DND-41 (cell line): ENCODE data around the gene ZHX3.

ENCODE experiments used
- ATAC-seq: fragments of 200-7000 bp; cut with Tn5 transposase; 3 replicates; pipeline ENCODE4 v1.9.1; 2021; ENCODE audit warnings: low read depth; ENCODE audit not compliant: insufficient read depth
- DNase-seq: peaks from one replicate; pipeline ENCODE4 v3.0.0-alpha.2; 2020
- H2AFZ ChIP-seq: 2 replicates; pipeline ENCODE4 v1.6.0; 2012; ENCODE audit warnings: low read depth, low read length
- H3K27ac ChIP-seq: 2 replicates; pipeline ENCODE4 v1.5.1; 2012; ENCODE audit warnings: low read length, inconsistent platforms
- H3K27me3 ChIP-seq: fragments of 200-600 bp; sonication (generic); 2 replicates; pipeline ENCODE4 v1.6.0; 2012; ENCODE audit warnings: low read length, mild to moderate bottlenecking, inconsistent platforms; ENCODE audit not compliant: insufficient read depth, poor library complexity
- H3K36me3 ChIP-seq: 2 replicates; pipeline ENCODE4 v1.5.1; 2012; ENCODE audit warnings: low read length, inconsistent platforms; ENCODE audit not compliant: insufficient read depth
- H3K4me1 ChIP-seq: 2 replicates; pipeline ENCODE4 v1.5.1; 2012; ENCODE audit warnings: mild to moderate bottlenecking, low read length; ENCODE audit not compliant: insufficient read depth
- H3K4me2 ChIP-seq: 2 replicates; pipeline ENCODE4 v1.6.0; 2012; ENCODE audit warnings: mild to moderate bottlenecking, moderate library complexity, low read length, inconsistent platforms; ENCODE audit not compliant: insufficient read depth
- H3K4me3 ChIP-seq, 2 experiments: fragments of 200-600 bp in 1 of 2; shearing (Covaris generic) in 1 of 2; 2 replicates each; pipeline ENCODE4 v1.5.1; 2012 to 2016; ENCODE audit warnings: inconsistent platforms in 2 of 2, low read length in 2 of 2, mild to moderate bottlenecking in 2 of 2, low read depth in 1 of 2, moderate library complexity in 1 of 2
- H3K79me2 ChIP-seq: 2 replicates; pipeline ENCODE4 v1.6.0; 2012; ENCODE audit warnings: low read length, inconsistent platforms; ENCODE audit not compliant: insufficient read depth
- H3K9ac ChIP-seq: 2 replicates; pipeline ENCODE4 v1.6.0; 2012; ENCODE audit warnings: low read depth, mild to moderate bottlenecking, inconsistent platforms, low read length, moderate library complexity
- H3K9me3 ChIP-seq: 2 replicates; pipeline ENCODE4 v1.5.1; 2012; ENCODE audit warnings: low read length, moderate library complexity, mild to moderate bottlenecking, inconsistent platforms; ENCODE audit not compliant: insufficient read depth, severe bottlenecking
- H4K20me1 ChIP-seq: 2 replicates; pipeline ENCODE4 v1.6.0; 2012; ENCODE audit warnings: low read length; ENCODE audit not compliant: insufficient read depth
- EZH2 ChIP-seq: IDR thresholded peaks from 3 replicates; pipeline ENCODE4 v1.6.1; 2012; ENCODE audit warnings: borderline replicate concordance, low read depth, mild to moderate bottlenecking, moderate library complexity, low read length, inconsistent platforms; ENCODE audit not compliant: severe bottlenecking
- TF ChIP-seq, protein P1 (sequence below): IDR thresholded peaks from 2 replicates; pipeline ENCODE4 v1.5.1; 2012; ENCODE audit warnings: borderline replicate concordance, low read length, moderate library complexity, mild to moderate bottlenecking; ENCODE audit not compliant: poor library complexity, severe bottlenecking; ENCODE audit errors: extremely low read depth

Gene ZHX3

DNA sequence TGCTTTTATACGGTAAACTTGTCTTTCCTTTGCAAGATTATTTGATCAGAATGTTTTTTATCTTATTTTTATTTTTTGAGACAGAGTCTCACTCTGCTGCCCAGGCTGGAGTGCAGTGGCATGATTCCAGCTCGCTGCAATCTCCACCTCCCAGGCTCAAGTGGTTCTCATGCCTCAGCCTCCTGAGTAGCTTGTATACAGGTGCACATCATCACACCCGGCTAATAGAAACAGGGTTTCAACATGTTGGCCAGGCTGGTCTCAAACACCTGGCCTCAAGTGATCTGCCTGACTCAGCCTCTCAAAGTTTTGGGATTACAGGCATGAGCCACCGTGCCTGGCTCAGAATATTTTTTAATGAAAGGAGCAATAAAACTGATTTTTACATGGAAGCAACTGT, 14.2 kb upstream of the ZHX3 start:
- H3K27ac ChIP-seq, result no peak overlapping the region
- DNase-seq (no peak), ATAC-seq (no peak)
- no peaks in the 10 kb centered on the region for H3K36me3 ChIP-seq
- H3K9ac ChIP-seq, result no peak overlapping the region
- no peaks in the 10 kb centered on the region for H3K79me2 ChIP-seq
- no peaks in the 10 kb centered on the region for H3K27me3 ChIP-seq
- H3K4me2 ChIP-seq, result no peak overlapping the region
- TF ChIP-seq, protein P1, sequence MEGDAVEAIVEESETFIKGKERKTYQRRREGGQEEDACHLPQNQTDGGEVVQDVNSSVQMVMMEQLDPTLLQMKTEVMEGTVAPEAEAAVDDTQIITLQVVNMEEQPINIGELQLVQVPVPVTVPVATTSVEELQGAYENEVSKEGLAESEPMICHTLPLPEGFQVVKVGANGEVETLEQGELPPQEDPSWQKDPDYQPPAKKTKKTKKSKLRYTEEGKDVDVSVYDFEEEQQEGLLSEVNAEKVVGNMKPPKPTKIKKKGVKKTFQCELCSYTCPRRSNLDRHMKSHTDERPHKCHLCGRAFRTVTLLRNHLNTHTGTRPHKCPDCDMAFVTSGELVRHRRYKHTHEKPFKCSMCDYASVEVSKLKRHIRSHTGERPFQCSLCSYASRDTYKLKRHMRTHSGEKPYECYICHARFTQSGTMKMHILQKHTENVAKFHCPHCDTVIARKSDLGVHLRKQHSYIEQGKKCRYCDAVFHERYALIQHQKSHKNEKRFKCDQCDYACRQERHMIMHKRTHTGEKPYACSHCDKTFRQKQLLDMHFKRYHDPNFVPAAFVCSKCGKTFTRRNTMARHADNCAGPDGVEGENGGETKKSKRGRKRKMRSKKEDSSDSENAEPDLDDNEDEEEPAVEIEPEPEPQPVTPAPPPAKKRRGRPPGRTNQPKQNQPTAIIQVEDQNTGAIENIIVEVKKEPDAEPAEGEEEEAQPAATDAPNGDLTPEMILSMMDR, result no peak
- no peak for TF ChIP-seq EZH2
- no peak overlapping the region for H2AFZ ChIP-seq
- H3K9me3 ChIP-seq, result no peaks in the 10 kb centered on the region
- H3K4me3 ChIP-seq, result no peak overlapping the region
- no peaks in the 10 kb centered on the region for H3K4me1 ChIP-seq
- H4K20me1 ChIP-seq, result no peaks in the 10 kb centered on the region

DNA sequence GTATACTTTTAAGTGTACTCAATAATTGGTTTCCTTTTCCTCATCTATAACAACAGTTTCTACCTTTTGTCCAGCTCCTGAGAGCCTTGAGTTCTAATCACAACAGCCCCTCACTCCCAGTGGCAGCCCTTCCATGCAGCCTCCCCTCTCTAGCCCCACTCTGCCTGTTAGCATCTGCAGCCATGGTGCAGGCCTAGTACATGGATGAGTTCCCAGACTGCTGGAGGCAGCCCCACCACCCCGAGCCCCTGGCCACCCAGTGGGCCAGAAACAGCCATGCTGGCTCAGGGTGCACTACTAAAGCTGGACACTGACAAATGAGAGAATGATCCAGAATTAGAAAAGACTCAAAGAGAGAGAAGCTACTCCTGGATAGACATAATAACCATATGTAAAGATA, 13.4 kb upstream of the ZHX3 start:
- Histone ChIP-seq H4K20me1 (no peaks in the 10 kb centered on the region), H3K79me2 (no peaks in the 10 kb centered on the region), H2AFZ (no peak overlapping the region), H3K4me2 (no peak overlapping the region), H3K9ac (no peak overlapping the region), H3K27ac (no peak overlapping the region), H3K36me3 (no peaks in the 10 kb centered on the region), H3K4me3 (no peak overlapping the region), H3K27me3 (no peaks in the 10 kb centered on the region), H3K9me3 (no peaks in the 10 kb centered on the region), H3K4me1 (no peaks in the 10 kb centered on the region)
- DNase-seq, result no peak
- TF ChIP-seq, protein P1, result no peak
- TF ChIP-seq EZH2, result no peak
- ATAC-seq, result no peak

DNA sequence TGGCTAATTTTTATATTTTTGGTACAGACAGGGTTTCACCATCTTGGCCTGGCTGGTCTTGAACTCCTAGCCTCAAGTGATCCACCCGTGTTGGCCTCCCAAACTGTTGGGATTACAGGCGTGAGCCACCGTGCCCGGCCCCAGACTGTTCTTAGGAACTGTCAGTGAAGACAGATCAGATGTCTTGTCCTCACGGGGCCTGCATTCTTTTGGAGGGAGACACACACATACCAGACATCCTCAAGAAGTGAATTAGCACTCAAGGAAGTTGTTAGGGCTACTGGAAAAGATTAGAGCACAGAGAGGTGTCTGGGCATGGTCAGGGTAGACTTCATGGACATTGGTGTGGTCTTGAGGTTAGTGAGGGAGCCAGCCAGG, 12.8 kb upstream of the ZHX3 start:
- TF ChIP-seq, protein P1, result no peak
- TF ChIP-seq EZH2, result no peak
- no peaks in the 10 kb centered on the region for H3K36me3 ChIP-seq
- H4K20me1 ChIP-seq, result no peaks in the 10 kb centered on the region
- H3K4me1 ChIP-seq, result no peaks in the 10 kb centered on the region
- DNase-seq (no peak), ATAC-seq (no peak)
- H3K79me2 ChIP-seq, result no peaks in the 10 kb centered on the region
- no peak overlapping the region for H3K4me2 ChIP-seq
- H2AFZ ChIP-seq, result no peak overlapping the region
- H3K4me3 ChIP-seq, result no peak overlapping the region
- H3K9me3 ChIP-seq, result no peaks in the 10 kb centered on the region
- H3K9ac ChIP-seq, result no peak overlapping the region
- H3K27ac ChIP-seq, result no peak overlapping the region
- H3K27me3 ChIP-seq, result no peaks in the 10 kb centered on the region
